ENCODE measurements around the gene ABCC9.

ABCC9 gene

DNA sequence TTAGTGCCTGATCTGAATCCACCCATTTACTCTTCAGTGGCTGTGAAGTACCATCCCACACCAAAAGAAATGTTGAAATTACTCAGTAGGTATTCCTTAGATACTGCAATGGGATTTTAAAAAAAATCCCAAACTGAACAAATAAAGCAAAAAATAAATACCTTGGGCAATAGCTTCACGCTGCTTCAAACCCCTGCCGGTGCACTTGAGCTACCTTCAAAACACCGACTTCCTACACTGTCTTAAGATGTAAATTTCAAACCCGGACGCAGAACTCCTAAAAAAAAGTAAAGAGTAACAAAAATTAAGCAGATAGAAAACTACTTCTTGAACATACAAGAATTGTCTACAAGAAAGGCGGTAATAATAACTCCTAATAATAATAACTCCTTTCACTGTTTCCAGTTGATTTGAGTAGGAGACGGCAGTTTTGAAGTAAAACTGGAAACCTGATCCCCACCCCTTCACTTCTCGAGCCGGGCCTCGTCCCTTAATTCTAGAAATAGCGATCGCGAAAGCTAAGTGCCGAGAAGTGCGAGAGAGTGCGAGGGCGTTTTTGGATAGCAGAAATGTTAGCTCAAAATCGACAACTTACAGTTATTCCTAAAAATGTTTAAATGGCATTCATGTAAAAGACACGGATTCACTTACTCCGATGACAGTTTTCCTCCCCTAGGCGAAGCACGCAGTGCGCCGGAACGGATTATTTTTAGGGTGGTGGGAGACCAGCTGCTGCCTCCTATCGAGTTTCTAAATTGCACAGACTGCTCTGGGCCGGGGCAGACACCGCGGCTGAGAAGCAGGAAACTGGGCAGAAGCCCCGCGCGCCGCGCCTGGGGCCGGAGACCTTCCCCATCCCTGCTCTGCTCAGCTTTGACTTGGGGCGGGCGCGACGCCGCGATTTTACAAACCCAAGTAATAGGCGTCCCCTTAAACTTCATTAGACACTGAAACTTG lies at the start of gene ABCC9:
Gene ABCC9, minus strand, starts transcription at position 878 of the 957 bp plus-strand sequence. CDS start 4,752 bp downstream, outside the sequence.
- DNase-seq (ENCODE audit: low spot score): peak; percentile 16

DNA sequence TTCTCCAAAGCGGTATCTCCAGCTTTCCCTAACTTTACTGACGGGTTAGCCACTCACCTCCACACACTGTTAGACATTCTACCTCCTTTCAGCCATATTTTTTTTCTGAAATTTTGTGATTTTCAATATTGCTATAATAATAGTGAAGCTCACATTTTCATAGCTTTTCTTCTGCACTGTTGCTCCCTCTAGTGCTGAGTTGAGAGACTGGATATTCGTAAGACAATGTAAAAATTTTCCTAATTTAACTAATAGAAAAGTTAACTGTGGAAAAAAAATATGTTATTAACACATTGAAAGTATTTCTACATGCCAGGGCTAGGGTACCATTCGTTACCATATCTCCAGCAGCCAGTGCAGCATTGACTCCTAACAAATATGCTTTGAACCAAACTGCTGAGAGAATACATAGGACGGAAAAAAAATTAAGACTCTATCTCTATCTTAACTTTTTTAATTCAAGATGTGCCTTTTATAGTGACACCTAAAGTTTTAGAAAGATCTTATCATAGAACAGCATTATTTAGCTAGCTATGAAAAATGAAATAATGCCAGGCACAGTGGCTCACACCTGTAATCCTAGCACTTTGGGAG lies 48.7 kb upstream of the ABCC9 start:
- FAIRE-seq (no peak), DNase-seq (ENCODE audit: low spot score) (no peak)

More for the DNA sequence above, at the start of gene ABCC9:
- no peak for FAIRE-seq

DNA sequence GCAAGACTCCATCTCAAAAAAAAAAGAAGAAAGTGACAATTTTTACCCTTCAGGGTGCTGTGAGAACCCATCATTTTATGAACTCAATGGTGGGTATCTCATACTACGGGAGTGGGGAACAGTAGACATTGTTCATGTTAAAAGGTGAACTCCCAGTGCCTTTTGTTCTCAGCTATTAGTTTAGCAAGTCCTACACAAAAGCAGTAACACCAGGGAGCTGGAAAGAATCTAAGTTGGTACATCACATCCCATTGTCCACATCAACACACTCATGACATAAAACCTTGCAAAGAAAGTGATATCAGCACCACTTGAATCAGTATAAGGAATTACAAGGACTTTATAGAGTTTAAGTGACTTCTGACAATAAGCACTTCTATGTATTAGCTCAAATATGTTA lies 47.4 kb upstream of the ABCC9 start:
- no peak for DNase-seq (ENCODE audit: low spot score)
- FAIRE-seq: no peak

DNA sequence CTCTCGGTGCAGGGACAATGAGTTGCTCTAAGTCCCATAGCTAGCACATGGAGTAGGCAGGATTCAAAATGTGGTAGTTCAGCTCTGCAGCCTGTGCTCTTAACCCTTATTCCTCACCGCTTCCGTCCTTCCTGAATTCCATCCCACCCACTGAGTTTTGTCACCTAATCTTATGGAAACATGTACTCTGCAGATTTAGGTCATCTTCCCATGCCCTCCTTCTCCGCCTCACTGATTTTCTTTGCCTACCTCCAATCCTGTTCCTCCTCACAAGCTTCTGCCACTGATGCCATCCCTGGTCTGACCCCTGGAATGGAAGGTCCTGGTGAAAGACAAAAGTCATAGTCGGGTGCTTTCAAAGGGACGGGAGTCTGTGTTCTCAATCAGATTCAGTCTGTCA lies 46.5 kb upstream of the ABCC9 start:
- DNase-seq (ENCODE audit: low spot score): no peak
- no peak for FAIRE-seq

DNA sequence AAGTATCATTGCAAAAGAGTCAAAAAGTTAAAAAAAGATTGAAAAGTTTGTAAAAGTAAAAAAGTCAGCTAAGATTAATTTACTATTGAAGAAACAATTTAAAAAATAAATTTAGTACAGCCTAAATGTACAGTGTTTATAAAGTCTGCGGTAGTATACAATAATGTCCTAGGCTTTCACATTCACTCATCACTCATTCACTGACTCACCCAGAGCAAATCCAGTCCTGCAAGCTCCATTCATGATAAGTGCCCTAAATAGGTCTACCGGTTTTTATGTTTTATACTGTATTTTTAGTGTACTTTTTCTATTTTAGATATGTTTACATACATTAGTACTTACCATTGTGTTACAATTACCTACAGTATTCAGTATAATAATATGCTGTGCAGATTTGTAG lies 43.9 kb upstream of the ABCC9 start:
- no peak for FAIRE-seq

DNA sequence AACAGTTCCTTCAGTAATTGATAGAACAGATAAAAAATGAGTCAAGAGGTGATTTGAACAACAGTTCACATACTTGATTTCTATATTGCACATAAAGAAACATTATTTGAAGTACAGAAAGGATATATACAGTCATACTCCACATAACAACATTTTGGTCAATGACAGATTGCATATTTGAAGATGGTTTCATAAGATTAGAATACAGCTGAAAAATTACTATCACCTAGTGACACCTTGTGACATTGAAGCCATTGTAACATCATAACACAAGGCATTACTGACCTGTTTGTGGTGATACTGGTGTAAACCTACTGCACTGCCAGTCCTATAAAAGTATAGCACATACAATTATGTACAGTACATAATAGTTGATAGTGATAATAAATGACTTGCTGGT lies 43.1 kb upstream of the ABCC9 start:
- DNase-seq (ENCODE audit: low spot score): no peak
- FAIRE-seq: no peak

More for the DNA sequence above, 43.9 kb upstream of the ABCC9 start:
- DNase-seq (ENCODE audit: low spot score): no peak

DNA sequence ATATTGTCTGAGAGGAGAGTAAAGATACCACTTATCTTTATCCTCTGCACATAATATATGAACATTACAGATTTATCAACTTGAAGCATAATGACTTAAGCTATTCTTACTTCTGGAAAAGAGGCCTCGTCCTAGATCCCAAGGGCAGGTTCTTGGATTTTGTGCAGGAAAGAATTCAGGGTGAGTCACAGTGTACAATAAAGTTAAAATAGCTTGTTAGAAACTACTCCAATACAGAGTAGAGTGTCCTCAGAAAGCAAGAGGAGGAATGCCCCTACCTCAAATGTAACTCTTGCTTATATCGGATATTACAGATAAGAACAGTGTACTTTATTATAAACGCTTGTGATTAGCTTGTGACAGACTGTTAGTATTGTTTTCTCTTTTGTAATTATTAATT lies 41.9 kb upstream of the ABCC9 start:
- no peak for FAIRE-seq
- no peak for DNase-seq (ENCODE audit: low spot score)

DNA sequence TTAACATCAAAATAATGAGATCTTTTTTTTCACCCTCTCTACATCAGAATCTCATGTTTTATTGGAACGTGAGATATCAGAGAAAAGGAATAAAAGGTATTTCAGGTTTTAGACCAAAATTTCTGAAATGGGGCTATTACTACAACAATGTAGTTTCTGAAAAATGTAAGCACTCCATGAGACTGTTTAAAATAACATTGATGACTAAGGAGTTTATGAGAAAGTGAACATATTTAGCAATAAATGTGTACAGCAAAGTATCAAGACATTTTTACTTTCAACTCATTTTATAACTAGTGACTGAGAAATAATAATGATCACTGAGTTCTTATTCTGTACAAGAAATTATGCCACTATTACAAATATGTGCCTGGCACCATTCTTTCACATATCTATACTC lies 39.3 kb upstream of the ABCC9 start:
- FAIRE-seq (no peak), DNase-seq (ENCODE audit: low spot score) (no peak)

DNA sequence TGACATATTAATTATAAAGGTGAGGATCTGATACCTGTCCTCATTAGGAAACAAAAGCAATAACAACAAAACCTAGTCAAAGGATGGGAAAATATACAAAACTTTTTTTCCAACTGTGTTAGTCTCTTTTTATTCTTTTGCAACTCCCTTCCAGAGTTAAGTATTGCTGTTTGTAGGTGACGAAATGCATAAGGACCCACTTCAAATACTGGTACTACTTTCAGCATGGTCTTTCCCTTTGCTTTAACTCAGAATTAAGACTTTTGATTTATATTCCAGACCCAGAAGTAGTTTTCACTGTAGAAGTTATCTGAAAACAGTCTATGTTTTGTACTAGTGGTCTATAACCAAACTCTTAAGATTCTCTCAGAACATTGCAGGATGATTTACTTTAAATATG lies 34.1 kb upstream of the ABCC9 start:
- FAIRE-seq (no peak), DNase-seq (ENCODE audit: low spot score) (no peak)

DNA sequence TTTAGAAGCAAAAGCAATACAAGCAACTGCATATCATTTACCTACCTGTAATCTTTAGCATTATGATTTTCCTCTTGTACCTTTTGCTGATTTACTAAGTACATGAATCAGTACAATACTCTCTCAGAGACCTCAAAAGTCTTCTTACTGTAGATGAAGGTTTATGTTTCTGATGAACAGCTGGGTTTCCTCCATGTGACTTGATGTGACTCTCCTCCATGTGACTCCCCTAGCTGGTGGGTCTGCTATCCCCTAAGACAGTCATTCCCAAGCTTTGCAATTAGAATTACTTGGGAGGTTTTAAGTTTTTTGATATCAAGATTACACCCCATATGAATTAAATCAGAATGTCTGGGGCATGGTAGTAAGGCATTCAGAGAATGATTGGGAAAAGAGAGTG lies 32.0 kb upstream of the ABCC9 start:
- DNase-seq (ENCODE audit: low spot score) (no peak), FAIRE-seq (no peak)

DNA sequence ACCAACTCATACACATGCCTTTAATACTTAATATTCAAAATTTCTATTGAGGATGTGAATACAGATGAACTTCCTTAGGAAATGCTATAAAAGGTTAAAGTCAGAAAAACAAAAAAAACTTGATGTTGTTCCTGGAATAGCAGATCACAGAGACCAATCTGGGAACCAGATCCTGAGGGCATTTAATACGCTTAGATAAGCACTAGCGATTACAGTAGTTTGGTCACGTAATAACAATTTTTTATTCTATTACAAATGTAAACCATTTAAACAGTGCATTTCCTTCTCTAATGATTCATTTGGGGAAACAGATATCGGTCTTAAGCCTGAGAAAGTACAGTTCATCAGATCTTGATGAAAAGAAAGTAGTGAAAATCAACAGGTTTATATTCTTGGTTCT lies 30.8 kb upstream of the ABCC9 start:
- DNase-seq (ENCODE audit: low spot score): no peak
- FAIRE-seq: no peak

DNA sequence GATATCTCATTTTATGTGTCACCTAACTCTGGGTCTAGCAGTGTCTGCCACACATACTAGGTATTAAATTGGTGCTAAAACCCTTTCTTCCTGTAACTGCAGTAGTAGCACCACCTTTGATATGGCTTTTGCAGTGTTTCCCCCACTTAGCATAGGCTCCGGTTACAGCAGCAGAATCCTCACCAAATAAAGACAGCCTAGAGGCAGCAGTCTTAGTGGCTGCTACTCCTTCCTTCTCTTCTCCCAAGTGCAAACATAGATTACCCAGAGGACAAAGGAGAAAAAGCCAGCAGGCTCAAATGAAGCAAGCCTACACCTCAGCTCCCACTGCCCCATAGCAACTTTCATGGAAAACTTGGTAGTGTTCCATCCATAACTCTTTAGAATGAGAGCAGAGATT lies 30.1 kb upstream of the ABCC9 start:
- DNase-seq (ENCODE audit: low spot score) (no peak), FAIRE-seq (no peak)

DNA sequence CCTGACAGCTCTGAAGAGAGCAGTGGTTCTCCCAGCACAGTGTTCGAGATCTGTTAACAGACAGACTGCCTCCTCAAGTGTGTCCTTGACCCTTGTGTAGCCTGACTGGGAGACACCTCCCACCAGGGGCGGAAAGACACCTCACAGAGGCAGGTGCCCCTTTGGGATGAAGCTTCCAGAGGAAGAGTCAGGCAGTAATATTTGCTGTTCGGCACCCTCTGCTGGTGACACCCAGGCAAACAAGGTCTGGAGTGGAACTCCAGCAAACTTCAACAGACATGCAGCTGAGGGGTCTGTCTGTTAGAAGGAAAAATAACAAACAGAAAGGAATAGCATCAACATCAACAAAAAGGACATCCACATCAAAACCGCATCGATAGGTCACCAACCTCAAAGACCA lies 21.6 kb upstream of the ABCC9 start:
- DNase-seq (ENCODE audit: low spot score): no peak
- no peak for FAIRE-seq

DNA sequence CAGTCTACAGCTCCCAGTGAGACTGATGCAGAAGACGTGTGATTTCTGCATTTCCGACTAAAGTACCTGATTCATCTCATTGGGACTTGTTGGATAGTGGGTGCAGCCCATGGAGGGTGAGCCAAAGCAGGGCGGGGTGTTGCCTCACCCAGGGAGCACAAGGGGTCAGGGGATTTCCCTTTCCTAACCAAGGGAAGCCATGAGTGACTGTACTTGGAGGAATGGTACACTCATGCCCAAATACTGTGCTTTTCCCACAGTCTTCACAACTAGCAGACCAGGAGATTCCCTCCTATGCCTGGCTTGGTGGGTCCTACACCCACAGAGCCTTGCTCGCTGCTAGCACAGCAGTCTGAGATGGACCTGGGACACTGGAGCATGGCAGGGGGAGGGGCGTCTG lies 21.0 kb upstream of the ABCC9 start:
- no peak for DNase-seq (ENCODE audit: low spot score)
- FAIRE-seq: no peak

DNA sequence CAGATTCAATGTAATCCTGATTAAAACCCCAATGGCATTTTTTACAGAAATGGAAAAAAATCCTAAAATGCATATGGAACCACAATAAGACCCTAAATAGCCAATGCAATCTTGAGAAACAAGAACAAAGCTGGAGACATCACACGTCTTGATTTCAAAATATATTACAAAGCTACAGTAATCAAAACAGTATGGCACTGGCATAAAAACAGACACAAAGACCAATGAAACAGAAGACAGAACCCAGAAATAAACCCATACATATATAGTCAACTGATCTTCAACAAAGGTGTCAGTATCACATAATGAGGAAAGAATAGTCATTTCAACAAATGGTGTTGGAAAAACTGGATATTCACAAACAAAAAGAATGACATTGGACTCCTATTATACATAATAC lies 9.4 kb upstream of the ABCC9 start:
- FAIRE-seq: no peak

DNA sequence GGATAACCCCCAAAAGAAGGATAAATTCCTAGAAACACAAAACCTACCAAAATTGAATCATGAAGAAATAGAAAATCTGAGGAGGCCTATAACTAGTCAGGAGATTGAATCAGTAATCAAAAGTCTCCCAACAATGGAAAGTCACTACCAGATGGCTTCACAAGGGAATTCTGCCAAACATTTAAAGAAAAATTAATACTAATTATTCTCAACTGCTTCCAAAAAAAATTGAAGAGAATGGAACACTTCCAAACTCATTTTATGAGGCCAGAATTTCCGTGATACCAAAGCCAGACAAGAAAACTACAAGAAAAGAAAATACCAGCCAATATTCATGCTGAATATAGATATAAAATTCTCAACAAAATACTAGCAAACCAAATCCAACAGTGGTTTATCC lies 7.8 kb upstream of the ABCC9 start:
- DNase-seq (ENCODE audit: low spot score) (no peak), FAIRE-seq (no peak)

More for the DNA sequence above, 9.4 kb upstream of the ABCC9 start:
- no peak for DNase-seq (ENCODE audit: low spot score)

DNA sequence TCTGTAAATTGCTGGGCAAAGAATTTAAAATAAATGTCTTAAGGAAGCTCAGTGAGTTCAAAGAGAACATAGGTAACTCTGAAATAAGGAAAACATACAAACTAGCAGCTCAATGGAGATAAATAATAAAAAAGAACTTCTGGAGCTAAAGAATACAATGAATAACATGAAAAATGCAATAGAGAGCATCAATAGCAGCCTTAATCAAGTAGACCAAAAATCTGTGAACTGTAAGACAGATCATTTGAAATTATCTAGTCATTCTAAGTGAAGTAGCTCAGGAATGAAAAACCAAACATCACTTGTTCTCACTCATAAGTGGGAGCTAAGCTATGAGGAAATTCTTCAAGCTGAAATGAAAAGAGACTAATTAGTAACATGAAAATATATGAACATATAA lies 5.8 kb upstream of the ABCC9 start:
- FAIRE-seq: no peak

DNA sequence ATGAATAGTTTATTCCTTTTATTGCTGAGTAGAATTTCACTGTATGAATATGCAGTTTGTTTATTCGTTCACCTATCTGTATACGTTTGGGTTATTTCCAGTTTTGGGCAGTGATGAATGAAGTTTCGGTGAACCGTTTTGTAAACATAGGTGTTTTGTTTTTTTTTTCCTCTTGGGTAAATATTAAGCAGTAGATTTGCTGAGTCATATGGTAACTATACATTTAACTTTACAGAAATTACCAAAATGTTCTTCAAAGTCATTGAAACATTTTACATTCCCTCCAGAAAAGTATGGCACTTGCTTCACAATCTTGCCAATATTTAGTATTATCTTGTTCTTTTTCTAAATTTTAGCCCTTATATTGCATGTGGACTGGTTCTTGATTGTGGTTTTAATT lies 3.8 kb upstream of the ABCC9 start:
- DNase-seq (ENCODE audit: low spot score) (no peak), FAIRE-seq (no peak)

More for the DNA sequence above, 5.8 kb upstream of the ABCC9 start:
- no peak for DNase-seq (ENCODE audit: low spot score)

DNA sequence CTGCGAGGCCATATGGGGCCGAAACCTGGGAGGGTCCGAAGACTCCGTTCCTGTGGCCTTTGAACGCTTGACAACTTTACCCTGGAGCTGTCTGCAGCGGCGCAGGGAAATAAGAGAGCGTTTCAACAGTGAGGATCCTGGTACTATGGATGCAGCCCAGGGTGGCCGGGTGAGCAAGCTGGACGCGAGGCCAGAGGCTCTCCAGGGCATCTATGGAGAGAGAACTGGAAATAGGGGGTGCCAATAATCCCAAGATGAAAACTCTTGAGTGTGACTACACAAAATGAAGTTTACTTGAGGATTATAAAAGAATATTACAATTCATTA lies 1.1 kb upstream of the ABCC9 start:
- no peak for DNase-seq (ENCODE audit: low spot score)
- no peak for FAIRE-seq

DNA sequence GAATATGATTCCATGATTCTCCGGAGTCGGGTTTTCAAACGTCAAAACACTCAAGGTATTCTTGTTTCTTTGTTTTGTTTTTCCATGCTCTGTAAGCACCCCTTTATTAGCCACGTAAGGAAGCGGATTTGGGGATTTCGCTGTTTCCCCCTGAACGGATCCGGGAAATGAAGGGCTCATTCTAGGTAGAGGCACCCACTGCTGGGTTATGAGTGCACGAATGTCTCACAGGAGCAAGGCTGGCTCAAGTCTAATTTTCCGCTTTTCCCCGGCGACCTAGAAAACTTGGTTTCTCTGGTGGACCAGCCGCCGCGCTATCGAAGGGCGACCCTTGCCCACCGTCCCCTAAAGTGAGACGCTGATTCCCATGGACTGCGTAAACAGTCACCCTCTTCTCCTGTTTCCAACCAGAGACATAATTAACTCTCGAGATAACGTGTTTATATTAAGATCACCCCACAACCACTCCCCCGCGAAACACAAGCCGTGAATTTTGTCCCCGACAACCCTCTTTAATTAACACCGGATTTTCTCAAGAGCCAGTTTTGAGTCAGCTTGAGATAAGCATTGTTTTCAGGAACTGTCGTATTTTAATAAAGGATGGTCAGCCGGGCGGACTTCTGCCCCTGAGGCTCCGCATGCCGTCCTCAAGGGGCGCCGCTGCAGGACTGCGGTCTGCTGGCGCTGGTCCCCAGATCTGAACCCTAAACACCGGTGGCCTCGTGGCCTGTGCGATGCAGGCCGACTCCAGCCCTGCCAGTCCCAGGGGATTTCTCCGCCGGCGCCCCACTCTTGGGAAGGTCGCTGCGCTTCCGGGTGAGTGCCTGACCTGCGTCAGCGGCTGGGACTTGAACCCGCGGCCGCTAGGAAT lies 515 bp upstream of the ABCC9 start:
- DNase-seq (ENCODE audit: low spot score) (no peak), FAIRE-seq (no peak)

DNA sequence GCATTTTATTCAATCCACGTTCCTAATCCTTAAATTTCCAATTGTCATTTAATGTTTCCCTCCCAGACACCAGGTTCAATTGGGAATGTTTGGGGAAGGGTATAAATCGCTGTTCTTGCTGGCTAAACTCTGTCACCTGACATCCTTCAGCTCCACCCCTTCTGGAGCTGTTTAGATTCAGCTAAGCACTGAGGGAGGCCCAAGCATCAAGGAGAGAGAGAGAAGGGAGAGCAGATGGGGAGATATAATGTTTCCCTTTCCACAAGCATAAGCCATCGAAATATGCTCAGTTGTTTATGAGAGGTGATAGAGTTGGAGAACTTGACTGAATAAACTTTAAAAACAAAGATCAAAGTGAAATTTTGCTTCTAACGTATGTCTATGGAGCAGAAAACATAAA lies 1.8 kb downstream of the ABCC9 start:
- DNase-seq (ENCODE audit: low spot score) (no peak), FAIRE-seq (no peak)

DNA sequence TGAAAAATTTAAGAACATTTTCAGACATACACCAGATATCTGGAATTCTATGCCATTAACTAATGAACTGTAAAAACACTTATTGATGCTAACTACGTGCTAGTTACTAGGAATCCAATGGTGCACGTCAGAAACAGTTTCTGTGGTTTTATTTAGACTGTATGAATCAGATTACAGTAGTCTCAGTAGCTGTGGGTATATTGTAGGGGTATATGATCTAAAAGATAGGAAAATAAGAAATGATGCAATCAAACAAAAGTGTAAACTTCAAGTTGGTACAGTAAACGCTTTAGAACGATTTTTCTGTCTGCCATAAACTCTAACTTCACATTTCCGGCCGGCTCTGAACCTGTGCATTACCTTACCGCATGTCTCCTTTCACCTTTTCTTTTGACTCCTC lies 2.3 kb downstream of the ABCC9 start:
- FAIRE-seq (no peak), DNase-seq (ENCODE audit: low spot score) (no peak)

Data from urothelium cell line (cell line).